A204.1 (cell line): ENCODE data around the gene TMEM158.

Experiments used
- FAIRE-seq: peaks from 2 replicates; lab custom pipeline; 2012; peaks lifted over from hg19 to GRCh38; lab: Jason Lieb, UNC

The TMEM158 gene

GRCh38 chr3:45199837-45200648 lies 26.0 kb downstream of the TMEM158 start:
- no peak for FAIRE-seq

GRCh38 chr3:45198264-45199260 lies 27.5 kb downstream of the TMEM158 start:
- FAIRE-seq = no peak

GRCh38 chr3:45194791-45195190 lies 31.3 kb downstream of the TMEM158 start:
- no peak for FAIRE-seq

GRCh38 chr3:45191924-45192417 lies 34.1 kb downstream of the TMEM158 start:
- FAIRE-seq = no peak

- FAIRE-seq = no peak
Observed at GRCh38 chr3:45191424-45191823, 34.7 kb downstream of the TMEM158 start.

- FAIRE-seq = no peak
Observed at GRCh38 chr3:45188719-45189659, 37.1 kb downstream of the TMEM158 start.

GRCh38 chr3:45187694-45188141 lies 38.4 kb downstream of the TMEM158 start:
- FAIRE-seq = no peak

GRCh38 chr3:45186871-45187270 lies 39.2 kb downstream of the TMEM158 start:
- no peak for FAIRE-seq

GRCh38 chr3:45185461-45185860 lies 40.6 kb downstream of the TMEM158 start:
- no peak for FAIRE-seq

- FAIRE-seq = no peak
Observed at GRCh38 chr3:45185052-45185451, 41.0 kb downstream of the TMEM158 start.

- no peak for FAIRE-seq
Observed at GRCh38 chr3:45183872-45184262, 42.2 kb downstream of the TMEM158 start.

- no peak for FAIRE-seq
Observed at GRCh38 chr3:45182915-45183871, 42.9 kb downstream of the TMEM158 start.

GRCh38 chr3:45181496-45181895 lies 44.6 kb downstream of the TMEM158 start:
- FAIRE-seq = no peak

- FAIRE-seq = no peak
Observed at GRCh38 chr3:45180899-45181298, 45.2 kb downstream of the TMEM158 start.

GRCh38 chr3:45180051-45180450 lies 46.0 kb downstream of the TMEM158 start:
- FAIRE-seq = no peak

- no peak for FAIRE-seq
Observed at GRCh38 chr3:45179163-45179562, 46.9 kb downstream of the TMEM158 start.

- no peak for FAIRE-seq
Observed at GRCh38 chr3:45178183-45179023, 47.7 kb downstream of the TMEM158 start.

- no peak for FAIRE-seq
Observed at GRCh38 chr3:45176912-45177311, 49.2 kb downstream of the TMEM158 start.
